Forelimb muscle (tissue), 1 donor: ENCODE data around the gene RNF114. TPM values are rescaled to one million over a fixed set of nuclear protein-coding genes. Genes with fewer than 3 reads are reported as not detected.
"Not testable (repeated sequence)": the region's sequence is repeated elsewhere in the genome, so short reads cannot be mapped to it uniquely, and the experiment has no call there.

Source experiments
- DNase-seq: peaks from one replicate; pipeline ENCODE4 v3.0.0-alpha.2; 2013; ENCODE audit warnings: low read depth
- polyA plus RNA-seq: library from polyadenylated mRNA; unstranded; fragments of 120-200 nt; gene quantifications from one replicate; pipeline ENCODE4 v1.2.1, GENCODE V29; 2013; ENCODE audit not compliant: insufficient read length

Gene RNF114
- polyA plus RNA-seq, 1 donor, result 45.3 TPM

DNA sequence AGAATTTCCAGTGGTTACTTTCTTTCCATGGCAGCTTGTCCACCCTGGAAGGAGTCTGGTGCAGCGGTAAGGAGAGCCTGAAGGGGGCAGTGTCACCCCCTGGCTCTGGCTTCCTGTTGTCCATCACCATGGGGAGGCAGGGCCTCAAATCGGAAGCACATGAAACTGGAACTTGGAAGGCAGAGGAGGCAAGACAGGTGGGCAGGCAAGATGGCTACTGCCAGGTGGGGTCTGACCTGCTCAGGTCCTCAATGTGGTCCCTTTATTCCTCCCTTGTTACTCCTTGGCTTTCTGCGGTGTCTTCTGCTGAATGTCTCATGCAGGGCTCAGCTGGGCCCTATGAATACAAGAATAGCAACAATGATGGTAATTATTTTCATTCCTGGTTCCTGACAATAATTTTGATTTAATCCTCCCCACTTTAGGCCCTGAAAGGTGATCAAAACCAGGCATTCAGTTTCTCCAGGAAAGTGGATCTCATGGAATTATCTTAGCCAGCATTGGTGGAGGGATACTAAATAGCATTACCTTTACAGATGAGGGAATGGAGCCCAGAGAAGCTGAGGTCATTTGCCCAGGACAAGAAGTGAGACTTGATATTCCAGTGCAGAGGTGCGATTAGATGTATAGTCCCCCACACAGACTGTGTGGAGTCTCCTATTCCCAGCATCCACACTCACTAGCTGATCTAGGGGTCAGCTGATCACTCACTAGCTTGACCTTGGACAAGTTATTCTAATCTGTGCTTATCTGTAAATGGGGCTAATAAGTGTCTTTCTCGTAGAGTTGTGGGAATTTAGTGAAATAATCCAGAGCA lies 29.0 kb downstream of the RNF114 start:
- DNase-seq, result no peak

DNA sequence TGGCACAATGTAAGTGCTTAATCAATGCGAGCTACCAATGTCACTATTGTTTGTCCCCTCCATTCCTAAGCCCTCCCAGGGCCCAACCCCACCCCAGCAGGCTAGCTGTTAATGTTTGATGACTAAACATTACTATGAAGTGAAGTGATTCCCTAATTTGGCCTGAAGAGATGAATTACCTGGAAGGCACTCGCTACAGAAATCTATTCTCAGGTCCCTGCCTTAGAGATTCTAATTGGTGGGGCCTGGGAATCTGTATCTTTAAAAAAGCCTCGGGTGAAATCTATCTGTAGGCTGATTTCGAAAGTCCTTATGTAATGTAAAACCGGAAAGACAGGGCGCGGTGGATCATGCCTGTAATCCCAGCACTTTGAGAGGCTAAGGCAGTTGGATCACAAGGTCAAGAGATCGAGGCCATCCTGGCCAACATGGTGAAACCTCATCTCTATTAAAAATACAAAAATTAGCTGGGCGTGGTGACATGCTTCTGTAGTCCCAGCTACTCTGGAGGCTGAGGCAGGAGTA lies 29.6 kb downstream of the RNF114 start:
- no peak for DNase-seq

DNA sequence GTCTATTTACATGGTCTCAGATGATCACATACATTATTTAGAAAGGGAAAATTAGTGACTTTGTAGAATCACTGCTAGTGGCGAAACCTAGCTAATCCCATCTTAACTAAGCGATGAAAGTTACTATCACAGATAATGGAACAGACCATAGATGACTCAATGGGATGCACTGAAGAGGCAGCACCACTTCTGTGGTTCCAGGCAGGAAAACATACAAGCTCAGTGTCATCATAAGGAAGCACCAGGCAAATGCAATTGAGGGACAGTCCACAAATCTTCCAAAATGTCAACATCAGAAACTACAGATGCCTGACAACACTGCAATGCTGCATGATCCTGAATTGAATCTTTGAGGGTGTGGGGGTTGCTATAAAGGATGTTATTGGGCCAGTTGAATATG lies 30.7 kb downstream of the RNF114 start:
- no peak for DNase-seq

DNA sequence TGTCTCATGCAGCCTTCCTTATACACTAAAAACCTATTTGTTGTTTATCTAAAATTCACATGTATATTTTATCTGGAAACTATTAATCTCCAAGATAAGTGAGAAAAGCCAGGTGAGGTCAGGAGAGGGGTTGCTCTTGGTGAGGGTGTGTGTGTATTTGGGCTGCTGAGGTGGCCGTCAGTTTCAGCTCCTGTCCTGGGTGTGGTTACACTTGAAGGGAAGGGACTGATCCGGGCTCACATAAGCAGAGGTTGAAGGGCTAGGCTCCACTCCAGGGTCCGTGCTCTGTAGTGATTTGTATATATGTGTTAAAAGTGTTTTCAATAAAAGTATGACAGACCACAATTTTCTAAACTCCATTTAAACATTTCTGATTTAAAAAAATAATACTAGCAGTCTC lies 33.0 kb downstream of the RNF114 start:
- no peak for DNase-seq

DNA sequence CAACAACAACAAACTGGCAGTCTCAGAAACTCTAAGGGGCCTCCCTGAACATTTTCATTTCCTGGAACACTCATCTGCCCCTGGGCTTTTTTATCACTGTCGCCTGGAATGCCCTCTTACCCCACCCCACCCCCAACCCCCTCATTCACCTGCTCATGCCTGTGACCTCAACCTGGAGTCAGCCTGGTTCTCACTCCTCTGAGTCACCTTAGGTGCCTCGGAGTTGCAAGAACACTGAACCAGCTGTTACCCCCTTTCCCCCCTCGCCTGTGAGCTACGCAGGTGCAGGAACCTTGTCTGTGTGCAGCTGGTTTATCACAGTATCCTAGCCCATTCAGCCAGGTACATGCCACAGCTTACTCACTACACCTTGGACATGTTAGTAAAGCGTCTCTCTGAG lies 33.7 kb downstream of the RNF114 start:
- DNase-seq, result no peak

DNA sequence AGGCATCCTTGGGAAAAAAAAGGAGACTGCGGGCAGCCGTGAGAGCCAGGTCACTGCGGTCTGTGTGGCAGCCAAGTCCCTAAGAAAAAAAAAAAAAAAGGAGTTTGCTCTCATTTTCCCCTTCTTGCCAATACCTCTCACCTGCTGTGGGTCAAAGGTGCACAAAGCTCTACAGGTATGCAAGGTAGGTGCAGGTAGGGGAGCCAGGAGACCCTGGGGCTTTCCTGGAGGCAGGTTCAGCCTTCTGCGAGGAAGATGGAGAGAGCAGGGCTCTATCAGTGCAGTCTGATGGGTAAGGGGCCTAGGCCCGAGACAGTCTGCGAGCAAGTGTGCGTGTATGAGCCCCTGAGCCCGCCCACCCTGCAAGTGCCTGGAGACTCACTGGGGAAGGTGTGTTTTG lies 34.3 kb downstream of the RNF114 start:
- no peak for DNase-seq

DNA sequence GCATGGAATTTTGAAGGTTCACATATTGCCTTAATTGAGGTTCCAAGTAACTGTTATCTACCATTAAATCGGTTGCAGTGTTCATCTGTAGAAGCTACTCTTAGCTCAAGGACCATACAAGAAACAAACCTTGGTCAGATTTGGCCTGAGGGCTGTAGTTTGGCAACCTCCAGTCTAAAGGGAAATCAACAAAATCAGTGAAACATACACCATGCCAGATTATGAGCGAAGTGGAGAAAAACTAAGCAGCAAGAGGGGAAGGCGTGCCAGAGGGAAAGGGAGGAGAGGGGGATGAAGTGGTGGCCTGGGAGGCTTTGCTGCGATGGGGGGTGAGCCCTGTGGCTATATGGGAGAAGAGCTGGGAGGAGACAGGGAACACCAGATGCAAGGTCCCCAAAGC lies 37.8 kb downstream of the RNF114 start:
- DNase-seq, result no peak

DNA sequence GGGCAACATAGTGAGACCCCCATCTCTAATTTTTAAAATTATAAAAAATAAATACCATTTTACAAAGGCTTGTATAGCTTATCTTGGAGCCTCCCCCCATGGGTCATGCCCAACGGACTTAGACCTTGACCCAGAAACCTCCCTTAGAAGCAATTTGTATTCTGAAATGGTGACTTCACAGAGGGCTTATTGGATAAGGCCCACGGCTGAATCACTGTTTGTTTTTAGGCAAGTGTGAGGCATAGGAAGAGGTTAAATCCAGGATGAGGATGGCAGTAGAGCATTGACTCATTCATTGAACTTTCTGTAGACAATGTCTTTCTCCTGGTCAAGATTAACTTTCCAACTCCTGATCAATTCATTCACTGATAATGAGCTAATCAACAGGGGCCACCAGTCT lies 40.3 kb downstream of the RNF114 start:
- DNase-seq, result no peak

DNA sequence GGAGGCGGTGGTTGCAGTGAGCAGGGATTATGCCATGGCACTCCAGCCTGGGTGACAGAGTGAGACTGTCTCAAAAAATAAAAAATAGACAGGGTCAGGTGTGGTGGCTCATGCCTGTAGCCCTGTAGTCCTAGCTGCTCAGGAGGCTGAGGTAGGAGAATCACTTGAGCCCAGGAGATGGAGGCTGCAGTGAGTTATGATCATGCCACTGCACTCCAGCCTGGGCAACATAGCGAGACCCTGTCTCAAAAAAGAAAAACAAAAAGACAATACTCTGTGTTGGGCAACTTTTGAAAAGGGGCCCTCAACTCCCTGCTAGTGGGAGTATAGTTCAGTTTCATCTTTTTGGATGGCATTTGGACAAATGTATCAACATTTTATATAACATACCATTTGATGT lies 41.5 kb downstream of the RNF114 start:
- not testable (repeated sequence) for DNase-seq

DNA sequence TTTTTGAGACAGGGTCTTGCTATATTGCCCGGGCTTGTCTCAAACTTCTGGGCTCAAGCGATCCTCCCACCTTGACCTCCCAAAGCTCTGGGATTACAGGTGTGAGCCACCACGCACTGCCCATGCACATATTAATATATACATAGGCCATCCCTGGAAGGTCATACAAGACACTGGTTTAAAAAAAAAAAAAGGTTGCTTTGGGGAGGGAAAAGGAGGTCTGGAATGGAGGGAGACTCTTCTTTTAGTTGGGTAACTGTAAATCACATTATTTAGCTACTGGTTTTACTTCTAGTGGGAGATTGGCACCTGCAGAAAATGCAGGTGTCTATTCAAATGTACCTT lies 42.5 kb downstream of the RNF114 start:
- DNase-seq, result no peak

DNA sequence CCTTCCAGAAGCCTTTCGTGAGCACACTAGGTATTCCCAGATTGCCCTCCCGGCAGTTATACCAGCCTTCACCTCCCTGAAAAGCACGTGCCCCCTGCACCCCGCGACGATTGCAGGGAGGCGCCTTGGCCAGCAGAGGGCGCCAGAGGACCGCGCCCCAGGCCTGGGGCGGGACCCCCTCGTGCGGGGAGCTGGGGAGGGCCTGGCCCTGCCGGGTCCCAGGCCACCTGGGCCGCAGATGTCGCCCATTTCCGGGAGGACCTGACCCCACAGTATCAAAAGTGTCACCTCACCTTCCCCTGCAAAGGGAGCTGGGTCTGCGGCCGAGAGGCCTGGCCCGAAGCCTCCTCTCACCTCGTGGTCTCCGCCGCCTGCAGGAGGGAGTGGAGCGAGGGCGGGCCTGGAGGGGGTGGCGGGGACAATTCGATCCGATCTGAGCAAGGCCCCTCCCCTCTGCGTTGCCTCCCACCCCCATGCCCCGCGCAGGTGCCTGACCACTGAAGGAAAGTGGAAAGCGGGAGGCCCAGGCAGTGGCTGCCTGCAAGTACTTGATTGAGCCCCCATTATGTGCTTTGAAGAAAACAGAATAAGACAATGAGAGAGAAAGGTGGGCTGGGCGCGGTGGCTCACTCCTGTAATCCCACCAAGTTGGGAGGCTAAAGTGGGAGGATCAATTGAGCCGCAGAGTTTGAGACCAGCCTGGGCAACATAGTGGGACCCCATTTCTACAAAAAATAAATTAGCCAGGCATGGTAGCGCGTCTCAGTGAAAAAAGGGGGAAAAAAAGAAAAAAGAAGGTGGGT lies 43.0 kb downstream of the RNF114 start:
- DNase-seq, result no peak

DNA sequence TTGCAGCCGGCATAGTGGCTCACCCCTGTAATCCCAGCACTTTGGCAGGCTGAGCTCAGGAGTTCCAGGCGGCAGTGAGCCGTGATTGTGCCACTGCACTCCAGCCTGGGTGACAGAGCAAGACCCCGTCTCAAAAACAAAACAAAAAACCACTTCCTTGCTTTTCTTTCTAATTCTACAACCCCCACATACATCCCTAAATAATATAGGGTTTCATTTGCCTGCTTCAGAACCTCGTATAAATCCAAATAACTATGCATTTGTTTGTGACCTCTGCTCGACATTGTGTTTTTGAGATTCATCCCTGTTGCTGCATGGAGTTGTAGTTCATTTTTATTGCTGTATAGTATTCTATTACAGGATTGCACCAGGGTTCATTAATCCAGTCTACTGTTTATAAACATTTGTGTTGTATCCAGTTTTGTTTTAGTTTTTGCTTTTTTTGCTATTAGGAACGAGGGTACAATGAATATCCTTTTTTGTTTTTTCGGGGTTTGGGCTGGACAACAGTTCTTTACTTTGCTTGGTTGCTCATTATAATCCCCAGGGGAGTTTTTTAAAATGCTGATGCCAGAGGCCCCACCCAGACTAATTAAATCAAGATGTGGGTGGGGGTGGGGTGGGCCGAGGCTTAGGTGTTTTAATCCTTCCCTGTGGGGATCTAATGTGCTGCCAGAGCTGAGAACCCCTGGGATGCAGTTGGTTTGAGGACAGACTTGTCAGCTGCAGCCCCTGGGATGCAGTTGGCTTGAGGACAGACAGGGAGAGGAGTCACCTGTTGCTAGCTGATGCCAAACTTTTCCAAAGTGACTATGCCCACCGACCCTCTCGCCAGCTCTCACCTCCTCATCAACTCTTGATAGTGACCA lies 44.2 kb downstream of the RNF114 start:
- no peak for DNase-seq

DNA sequence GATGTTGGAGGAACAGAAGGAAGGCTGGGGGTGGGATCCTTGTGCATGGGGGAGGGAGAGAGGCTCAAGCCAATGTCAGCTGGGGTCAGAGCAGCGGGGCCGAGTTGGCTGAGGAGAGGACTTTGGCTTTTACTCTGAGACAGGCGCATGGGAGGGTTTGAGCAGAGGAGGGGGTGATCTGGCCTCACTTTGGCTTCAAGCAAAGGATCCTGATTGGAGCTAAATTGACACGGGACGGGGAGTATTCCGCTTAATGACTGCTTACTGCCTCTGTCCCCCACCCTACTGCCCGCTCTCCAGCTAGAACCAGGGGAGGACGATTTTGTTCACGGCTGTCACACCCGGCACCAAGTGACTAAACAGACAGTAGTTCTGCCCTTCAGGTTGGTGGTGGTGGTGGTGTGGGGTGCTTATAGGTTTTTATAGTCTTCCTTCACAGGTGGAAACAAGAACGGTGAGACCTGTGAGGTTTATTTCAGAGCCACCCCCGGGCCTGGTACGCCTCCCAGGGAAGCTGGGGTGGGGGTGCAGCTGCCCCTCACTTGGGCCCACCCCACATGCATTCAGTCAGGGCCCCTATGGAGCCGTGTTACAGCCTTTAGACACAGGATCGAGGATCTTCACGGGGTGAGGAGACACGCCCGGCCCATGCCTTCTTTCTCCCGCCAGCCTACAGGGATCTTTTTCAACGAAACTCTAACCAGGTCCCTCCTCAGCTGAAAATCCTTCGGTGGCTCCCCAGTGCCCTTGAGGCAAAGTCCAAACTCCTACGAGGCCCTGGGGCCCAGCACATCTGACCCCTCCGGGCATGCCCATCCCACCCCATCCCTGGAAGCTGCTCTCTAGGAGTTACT lies 45.2 kb downstream of the RNF114 start:
- DNase-seq, result no peak

DNA sequence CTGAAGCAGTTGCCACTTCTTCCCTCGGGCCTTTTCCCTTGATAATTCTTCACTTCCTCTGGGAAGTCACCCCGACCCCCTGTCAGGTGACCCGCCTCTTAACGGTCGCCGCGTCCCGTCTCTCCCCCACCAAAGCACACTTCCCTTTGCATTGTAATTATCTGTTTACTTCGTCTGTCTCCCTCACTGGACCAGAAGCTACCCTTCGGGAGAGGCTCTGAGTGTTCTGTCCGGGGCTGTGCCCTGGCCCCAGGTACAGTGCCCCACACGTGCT lies 45.8 kb downstream of the RNF114 start:
- no peak for DNase-seq

DNA sequence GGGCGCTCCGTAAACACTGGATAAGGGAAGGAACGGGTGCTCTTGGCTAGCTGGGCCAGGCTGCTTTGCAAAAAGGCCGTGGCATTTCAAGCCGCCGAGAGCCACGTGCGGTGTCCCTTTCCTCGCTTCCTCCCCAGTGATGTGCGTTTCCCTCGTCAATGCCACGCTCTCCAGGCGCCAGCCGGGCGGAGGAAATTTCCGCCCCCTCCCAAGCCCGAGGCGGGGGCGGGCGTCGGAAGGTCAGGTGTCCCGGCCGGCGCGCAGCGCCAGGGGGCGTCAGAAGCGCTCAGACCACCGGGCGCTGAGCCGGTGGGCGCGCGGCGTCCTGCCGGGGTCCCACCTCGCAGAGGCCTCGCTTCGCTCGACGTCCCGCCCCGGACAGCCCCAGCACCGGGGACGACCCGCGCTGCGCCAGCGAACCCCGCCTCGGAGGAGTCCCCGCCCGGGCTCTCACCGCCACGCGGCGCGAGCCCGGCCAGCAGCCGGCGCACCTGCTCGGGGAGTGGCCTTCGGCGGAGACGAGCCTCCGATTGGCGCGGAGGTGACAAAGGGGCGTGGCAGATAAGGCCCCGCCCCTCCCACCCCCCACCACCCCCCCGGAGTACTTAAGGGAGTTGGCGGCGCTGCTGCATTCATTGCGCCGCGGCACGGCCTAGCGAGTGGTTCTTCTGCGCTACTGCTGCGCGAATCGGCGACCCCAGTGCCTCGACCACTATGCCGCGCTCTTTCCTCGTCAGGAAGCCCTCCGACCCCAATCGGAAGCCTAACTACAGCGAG lies 46.3 kb downstream of the RNF114 start, which contains the start of gene SNAI1:
Gene SNAI1 (plus strand): TSS at position 635 of the 777 bp plus-strand sequence. CDS start 80 bp downstream, at position 715.
- DNase-seq, result peak; percentile 65

DNA sequence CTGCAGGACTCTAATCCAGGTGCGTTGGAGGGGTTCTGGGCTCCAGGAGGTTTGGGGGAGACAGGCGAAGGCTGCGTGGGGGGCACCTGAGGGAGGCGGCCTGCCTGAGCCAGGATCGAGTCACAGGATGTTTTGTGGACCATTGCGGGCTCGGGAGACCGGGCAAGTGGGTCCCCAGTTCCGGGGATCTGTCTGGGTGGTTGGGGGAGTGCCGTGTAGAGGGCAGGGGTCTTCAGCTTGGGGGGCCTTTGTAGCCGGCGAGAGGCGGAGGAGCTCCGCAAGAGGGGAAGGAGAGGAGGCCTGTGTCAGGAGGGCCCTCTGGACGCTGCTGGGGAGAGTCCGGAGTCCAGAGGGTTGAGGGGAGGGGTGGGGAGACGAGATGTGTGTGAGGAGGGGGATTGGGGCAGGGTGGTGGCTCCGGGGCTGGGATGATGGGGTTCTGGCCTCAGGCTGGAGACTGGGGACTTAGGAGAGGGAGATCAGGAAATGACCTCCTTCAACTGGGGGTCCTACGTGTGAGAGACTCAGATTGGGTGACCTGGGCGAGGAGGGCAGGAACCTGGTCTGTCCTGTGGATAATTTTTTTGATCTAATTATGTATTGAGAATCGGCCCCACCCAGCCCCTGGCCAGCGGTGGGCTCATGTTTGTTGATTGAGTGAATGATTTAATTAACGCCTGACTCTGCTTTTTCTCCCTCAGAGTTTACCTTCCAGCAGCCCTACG lies 47.1 kb downstream of the RNF114 start:
- DNase-seq, result no peak

DNA sequence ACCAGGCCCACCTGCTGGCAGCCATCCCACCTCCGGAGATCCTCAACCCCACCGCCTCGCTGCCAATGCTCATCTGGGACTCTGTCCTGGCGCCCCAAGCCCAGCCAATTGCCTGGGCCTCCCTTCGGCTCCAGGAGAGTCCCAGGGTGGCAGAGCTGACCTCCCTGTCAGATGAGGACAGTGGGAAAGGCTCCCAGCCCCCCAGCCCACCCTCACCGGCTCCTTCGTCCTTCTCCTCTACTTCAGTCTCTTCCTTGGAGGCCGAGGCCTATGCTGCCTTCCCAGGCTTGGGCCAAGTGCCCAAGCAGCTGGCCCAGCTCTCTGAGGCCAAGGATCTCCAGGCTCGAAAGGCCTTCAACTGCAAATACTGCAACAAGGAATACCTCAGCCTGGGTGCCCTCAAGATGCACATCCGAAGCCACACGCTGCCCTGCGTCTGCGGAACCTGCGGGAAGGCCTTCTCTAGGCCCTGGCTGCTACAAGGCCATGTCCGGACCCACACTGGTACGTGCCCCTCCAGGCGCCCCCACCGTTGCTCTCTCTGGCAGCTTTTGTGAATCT lies 47.7 kb downstream of the RNF114 start:
- no peak for DNase-seq

DNA sequence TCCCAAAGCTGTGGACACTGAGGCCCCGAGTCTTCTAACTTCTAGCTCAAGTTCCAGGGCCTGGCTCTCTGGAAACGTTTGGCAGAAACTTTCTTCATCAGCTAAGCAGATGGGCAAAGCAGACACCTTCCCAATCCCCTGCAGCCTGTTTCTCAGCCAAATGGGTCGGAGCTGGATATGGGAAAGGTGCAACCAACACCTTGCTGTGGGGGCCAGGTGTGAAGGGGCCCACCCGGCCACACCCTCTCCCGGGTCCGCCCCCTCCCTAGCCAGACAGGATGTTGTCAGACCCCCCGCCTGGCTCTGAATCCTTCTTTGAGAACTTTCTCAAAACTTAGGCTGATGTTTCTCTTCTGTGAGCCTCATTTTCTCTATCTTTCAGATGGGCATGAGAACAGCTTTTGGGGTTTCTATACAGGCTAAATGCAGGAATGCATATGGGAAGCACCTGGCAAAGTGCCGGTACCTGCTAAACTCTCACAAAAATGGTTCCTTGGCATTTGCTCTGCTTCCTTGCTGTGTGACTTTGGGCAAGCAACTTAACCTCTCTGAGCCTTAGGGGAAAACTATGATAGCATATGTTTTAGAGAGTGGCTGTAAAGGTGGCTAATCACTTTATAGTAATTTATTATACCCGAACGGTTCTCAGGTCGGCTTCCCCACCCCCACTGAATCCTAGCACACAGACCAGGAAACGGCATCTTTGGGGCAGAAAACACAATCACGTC lies 48.4 kb downstream of the RNF114 start:
- DNase-seq, result no peak

DNA sequence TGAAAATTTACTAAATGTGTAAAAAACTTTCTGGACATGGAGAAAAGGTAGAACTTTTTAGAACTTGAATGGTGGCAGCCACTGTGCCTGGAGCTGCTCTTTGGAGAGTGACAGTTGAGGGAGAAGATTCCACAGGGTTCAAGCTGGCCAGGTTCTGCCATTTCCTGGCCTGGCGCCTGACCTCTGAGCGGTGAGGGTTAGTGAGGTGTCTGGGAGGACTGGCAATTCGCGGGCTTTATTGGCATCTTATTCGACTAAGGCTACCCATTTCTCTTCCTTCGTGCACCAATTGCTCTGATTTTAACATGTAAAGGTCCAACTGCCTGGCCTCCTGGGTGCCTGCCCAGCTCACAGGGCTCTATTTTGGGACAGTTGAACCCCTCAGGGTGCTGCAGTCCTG lies 49.0 kb downstream of the RNF114 start:
- no peak for DNase-seq
